Measurements from ENCODE around the gene MALRD1. TPM values are rescaled to one million over a fixed set of nuclear protein-coding genes. Genes with fewer than 3 reads are reported as not detected.

The MALRD1 gene
- 3.6 TPM for total RNA-seq

DNA sequence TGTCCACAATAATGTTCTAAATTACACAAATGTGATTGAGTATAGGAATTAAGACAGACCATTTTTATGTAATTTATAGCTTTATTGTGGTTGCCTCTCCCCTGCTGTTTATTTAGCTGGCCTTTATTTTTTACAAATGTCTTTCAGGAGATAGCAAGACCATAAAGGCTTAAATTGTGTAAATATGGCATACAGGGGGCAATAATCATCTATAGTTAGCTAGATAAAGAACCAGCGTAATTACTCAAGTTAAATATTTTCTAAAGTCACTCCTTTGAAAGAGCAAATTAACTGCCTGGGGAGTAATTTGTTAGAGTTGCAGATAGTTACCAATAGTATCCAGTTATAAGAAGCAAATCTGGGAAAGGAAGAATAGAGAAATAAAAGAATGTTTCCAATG, at the start of gene MALRD1:
MALRD1 (plus strand) TSS at position 313 of the 400 bp plus-strand sequence. CDS start 138 bp downstream, outside the sequence.
- no peak for DNase-seq

DNA sequence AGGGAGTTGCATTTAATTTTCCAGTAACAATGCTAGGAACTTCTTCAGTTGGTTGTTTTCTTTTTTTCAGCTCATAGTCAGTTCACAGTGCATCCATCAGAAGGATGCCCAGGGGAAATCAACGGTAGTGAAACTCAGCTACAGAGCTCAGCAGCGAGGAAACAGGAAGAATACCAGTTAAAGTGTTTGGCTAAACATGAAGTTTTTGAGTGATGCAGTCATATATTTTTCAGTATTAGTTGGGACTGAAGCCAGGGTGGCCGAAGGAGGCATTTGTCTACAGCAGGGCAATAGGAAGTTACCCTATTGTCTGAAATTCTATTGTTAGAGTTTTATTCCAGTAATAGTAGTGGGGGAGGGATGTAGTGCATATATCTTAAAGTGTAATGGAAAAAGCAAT, 45.3 kb upstream of the MALRD1 start:
- DNase-seq = no peak

DNA sequence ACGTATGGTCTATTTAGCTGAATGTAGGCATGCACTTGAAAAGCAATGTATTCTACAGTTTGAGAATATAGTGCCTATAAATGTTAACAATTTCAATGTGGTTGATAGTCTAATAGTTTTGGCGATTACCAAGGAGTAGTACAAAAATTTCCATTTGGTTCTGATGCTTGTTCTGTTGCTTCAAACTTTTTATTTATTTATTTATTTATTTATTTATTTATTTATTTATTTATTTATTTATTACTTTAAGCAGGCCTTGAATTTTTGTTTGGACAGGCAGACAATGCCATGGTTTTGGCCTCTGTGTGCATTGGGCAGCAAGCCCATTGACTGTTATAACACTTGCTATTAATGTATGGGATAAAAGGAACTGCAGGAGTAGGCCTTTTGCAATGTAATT, 36.5 kb upstream of the MALRD1 start:
- DNase-seq = no peak

DNA sequence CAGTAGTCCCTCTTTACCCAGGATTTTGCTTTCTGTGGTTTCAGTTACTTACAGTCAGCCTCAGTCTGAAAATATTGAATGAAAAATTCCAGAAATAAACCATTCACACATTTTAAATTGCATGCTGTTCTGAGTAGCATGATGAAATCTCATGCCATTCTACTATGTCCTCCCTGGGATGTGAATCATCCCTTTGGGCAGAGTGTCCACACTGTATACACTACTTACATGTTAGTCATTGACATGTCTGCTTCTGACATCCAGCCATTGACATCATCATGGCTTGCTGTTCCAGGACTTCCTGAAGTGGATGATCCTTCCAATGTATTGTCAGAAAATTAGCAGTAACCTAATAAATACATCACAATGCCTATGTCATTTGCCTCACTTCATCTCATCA, 34.6 kb upstream of the MALRD1 start:
- DNase-seq = no peak

DNA sequence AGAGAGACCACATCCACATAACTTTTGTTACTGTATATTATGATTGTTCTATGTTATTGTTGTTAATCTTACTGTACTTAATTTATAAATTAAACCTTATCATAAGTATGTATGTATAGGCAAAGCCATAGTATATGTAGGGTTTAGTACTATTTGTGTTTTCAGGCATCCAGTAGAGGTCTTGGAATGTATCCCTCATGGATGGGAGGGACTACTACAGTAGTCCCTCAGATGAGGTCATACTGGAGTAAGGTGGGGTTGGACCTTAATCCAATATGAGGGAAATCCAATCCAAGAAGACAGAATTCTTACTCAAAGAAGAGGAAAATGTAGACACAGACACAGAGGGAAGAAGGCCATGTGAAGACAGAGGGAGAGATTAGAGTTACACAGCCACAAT, 34.1 kb upstream of the MALRD1 start:
- no peak for DNase-seq

DNA sequence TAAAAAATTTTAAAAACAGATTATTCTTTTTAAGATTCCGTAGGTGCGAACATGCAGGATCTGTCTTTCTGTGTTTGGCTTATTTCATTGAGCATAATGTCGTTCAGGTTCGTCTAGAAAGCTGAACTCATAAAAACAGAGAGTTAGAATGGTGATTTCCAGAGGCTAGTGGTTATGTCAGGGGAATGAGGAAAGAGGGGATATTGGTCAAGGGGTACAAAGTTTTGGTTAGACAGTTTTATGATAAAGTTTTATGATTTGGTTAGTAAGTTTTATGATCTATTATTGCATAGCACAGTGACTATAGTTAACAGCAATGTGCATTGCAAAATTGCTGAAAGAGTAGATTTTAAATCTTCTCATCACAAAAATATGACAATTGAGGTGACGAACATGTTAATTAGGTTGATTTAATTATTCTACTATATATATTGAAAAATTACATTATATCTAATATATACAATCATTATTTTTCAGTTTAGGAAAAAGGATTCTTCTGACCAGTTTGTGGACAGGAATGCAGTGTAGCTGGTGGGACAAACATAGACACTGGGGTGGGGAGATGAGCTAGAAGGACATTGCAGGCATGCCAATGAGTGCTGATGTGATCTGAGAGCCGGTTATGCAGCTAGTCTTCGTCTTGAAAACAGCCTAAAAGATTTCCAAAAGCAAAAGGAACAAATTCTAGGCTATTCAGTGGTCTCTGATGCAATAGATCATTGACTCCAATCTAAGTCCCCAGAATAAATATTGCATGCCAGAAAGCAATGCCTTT, 31.3 kb upstream of the MALRD1 start:
- DNase-seq = no peak

DNA sequence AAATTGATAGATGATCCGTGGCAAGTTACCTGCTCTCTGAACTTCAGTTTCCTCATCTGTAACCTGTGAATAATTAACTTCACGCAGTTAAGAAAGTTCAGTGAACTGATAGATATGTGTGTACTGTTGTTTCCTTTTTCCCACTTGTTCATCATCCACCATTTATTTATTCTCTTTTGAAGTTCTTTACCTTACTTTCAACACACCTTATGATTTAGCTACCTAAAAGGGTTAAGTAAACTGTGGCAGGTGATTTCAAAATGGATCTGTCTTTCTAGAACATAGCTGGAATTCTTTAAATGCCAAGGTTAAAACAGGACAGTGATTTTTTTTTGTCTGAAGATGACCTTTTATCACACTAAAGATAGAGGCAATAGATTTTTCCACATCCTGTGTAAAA, 27.4 kb upstream of the MALRD1 start:
- no peak for DNase-seq

DNA sequence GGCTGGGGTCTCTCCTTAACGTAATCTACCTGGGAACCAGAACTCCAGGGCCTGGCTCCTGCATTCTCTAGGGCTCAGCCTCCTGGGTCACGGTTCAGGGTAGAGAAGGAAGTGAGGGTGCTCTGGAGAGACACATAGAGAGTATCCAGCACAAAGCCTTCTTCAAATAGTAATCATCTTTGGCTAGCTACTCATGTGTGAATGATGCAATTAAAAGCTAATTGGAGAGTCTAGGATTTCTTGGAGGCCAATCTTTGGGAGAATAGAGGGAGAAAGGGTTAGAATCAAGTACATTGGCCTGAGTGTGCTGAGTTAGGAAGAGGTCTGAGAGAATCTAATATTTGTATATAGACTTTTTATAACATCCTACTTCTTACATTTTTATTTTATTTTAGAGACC, 24.0 kb upstream of the MALRD1 start:
- no peak for DNase-seq

DNA sequence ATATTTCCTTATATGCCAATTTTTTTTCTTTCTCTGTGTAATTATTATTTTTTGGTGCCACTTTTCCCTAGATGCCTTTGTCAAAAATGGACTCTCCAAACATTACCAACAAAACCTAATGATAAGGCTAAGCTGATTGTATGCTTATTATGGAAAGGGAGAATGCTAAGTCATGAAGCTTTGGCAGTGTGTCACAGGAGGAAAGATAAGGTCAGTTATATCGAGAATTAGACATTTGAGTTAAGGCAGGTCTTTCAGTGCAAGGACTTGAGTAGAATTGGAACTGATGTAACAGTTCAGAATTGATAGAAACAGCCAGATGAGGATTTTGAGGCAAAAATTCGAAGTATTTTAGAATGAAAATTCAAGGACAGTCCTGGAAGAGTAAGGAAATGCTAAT, 16.8 kb upstream of the MALRD1 start:
- DNase-seq = no peak

DNA sequence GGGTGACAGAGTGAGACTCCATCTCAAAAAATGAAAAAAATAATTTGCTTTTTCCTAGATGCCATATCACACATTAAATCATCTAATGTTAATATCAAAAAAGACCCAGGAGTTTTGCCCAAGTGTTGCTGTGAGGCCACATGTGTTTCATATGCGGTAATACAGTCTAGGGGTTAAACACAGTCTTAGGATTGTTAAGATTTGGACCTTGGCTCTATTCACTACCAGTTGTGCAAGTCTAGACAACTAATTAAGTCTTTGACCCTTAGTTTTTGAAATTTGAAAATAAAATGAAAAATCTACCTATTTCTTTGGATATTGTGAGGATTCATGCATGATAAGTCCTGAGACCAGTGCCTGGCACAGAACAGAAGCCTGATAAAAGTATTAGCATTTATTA, 14.9 kb upstream of the MALRD1 start:
- DNase-seq = no peak

DNA sequence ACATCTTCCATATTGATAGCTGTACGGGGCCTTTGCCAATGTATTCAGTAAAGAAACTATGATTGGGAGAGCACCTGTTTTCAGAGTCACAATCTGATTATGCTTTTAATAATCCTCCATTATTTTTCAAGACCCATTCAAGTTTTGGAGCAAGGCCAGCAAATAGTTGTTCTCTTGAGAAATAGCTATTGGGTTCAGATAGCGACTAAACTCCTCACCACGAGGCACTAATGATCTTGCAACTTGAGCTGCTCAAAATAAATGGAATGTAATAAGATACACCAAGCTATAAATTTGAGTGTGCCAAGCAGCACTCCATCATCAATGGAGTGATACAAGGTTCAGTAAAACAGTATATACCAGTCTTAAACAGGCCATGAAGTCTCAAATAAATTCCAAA, 7.4 kb upstream of the MALRD1 start:
- DNase-seq = no peak

DNA sequence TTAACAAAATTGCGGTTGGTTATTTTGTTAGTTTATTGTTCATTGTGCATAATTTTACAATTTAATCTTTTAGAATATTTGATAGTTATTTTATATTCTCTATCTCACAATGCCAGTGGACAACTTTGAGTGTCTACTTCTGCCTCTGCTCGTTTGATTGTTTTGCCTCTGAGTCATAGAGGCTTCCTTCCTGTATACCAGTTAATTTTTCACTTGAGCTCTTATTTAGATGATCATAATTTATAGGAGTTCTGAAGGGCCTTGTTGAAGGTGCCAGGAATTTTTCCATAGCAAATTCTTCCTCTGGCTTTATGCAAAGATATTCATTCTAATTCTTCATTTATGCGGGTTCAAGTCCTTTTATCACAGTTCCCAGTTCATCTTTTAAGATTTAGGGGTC, 5.2 kb upstream of the MALRD1 start:
- no peak for DNase-seq

DNA sequence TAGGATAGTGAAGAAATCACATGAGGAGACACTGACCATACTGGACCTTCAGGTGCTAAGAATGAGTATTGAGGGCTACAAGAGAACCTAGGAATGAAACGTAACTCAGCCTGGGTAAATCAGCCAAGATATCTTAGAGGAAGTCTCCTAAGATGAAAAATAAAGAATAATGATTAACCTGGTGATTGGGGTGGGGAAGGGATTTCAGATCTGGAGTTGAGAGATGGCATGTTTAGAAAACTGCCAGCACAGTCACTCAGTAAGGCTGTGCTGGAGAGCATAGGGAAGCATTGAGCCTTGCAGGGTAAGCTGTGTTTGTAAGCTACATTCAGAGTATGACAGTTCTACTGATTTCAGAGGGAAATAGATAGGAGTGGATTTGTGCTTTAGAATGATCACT, 1.9 kb upstream of the MALRD1 start:
- no peak for DNase-seq

DNA sequence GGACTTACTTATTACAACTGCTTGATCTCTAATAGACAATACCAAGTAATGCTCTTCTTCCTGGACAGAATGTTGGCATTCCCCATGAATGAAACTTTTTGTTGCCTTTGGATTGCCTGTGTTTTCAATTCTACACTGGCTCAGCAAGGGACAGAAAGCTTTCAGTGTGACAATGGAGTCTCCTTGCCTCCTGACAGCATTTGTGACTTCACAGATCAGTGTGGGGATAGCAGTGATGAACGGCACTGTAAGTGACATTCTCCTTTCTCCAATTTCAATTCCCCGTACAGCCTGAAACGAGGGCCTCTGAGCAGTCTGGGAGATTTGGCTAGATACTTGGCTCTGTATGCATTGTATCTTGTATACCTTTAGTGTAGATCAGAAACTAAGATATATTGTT, 290 bp downstream of the MALRD1 start:
- DNase-seq = no peak

DNA sequence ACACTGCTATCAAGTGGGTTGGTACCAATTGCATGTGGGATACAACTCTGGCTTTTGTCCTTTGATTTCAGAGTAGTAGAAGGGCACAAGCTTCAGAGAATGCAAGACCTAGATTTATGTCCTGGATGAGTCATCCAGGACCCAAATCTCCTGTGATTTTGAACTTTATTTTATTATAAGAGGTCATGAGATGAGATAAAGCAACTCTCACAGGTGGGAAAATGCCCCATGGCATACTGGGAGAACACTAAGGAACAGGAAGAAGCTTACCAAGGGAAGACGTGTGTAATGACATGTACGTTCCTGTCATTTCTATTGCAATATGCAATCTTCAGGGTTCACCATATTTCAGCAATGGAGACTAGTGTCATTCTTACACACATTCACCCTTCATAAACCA, 966 bp downstream of the MALRD1 start:
- DNase-seq = no peak

DNA sequence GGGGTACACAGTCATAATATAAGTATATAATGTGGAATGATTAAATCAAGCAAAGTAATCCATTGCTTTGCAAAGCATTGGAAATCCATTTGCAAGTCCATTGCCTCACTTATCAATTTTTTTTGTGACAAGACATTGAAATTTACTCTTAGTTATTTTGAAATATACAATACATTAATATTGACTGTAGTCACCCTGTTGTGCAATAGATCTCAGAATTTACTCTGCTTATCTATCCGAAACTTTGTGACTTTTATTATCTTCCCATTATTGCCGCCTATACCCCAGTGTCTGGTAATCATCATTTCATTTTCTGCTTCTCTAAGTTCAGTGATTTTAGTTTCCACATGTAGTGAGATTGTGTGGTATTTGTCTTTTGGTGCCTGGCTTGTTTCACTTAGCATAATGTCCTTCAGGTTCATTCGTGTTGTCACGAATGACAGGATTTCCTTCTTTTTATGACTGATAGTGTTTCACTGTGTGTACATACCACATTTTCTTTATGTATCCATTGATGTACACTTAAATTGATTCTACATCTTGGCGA, 5.8 kb downstream of the MALRD1 start:
- no peak for DNase-seq

DNA sequence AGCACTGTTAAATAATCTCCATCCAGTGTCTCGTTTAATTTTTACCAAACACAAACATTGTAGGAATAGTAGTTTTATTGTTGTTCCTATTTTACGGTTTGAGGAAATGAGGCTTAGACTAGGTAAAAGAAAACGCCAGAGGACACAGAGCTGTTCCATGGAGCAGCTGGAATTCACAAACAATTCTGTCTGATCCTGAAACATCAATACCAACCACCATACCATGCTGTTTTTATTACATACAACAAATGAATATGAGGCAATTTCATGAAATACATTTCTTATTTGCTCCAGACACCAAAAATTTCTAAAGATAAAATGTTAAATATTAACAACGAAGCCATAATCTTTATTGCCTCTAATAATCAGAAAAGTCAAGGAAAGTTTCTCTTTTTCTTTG, 9.4 kb downstream of the MALRD1 start:
- DNase-seq = no peak

DNA sequence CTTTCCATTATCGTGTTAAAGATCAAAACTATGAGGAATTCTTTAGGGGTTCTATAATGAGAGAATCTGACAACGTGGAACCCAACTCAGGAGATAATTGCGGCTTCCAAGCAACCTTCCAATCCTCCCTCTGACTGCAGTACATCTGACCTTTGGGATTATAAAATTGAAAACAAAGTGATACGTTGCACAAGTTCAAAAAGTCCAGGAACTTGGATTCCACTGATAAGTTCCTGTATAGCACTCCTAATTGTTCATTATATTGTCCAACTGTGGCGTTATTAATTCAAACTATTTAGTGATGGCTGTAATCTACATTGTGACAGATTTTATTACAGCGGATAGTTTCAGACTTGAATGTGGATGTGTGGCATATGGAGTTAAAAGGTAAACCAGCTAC, 15.4 kb downstream of the MALRD1 start:
- DNase-seq = no peak

DNA sequence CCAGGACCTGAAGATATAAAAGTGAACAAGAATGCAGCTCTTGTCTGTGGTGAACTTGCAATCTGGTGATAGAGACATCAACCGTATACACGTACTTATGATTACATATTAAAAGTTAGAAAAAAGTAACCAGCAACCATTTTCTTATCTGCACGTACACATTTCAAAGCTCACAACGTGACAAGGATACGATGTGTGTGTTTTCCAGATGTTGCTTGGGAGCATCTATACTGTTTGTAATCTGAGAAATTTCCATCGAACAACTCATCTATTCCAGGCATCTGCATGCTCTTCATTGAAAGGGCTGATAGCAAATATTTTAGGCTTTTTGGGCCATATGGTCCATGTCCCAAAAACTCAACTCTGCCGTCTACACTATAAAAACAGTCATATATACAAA, 23.3 kb downstream of the MALRD1 start:
- no peak for DNase-seq

DNA sequence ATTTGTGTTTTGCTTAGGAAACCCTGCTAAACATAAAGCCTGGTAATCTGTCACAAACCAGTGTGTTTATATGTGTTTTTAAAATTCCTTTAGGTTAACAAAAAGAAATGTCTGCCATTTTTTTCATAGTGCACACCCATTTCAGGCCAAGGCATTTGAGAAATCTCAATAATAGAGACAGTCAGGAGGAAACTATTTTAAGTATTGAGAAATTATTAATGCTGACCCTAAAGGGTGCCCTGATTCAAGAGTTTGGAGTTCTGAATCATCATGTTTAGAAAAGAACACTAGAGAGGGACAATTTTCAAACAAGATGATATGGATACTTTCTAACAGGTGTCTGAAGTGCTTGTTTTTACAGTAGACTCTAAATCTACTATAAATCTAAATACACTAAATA, 28.7 kb downstream of the MALRD1 start:
- DNase-seq = no peak

DNA sequence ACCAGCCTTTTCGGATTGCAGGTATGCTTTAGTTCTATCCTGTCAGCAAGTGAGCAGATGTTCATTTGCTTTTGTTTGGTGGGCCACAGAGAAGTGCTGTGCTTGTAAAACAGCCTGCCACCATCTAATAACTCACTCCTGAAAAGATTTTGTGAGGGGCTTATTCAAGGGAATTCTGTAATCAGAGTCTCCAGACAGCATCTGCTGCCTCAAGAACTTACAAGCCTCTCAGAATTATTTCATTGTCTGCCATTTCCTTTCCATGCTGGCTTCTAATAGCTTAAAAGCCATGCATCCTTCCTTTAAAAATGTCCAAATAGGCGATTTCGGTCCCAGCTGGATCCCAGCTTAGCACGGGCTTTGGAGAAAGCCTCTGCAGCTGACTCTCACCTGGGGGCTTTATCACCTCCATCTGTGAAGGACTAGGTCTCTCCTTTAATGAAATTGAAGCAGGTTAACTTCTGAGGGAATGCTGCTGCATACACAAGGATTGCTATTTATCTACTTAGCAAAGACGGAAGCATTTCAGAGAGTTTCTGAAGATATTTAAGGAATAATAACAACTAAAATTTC, 48.0 kb downstream of the MALRD1 start:
- DNase-seq = no peak

DNA sequence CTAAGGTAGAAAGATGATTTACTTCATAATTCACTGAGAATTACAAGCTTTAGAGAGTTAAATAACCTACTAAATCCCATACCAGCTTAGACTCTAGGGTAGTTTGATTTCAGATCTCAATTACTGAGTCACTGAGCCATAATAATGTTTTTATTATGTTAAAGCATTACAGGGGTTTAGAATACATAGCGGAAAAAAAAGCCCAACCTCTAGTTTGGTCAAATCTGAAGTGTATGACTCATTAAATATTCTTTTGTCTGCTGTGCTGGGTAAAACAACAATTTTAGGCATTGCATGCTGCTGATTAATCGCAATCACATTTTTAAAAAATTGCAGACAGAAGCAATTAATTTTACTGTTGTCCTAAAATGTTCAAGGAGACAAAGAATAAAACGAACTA, 48.5 kb downstream of the MALRD1 start:
- DNase-seq = no peak

DNA sequence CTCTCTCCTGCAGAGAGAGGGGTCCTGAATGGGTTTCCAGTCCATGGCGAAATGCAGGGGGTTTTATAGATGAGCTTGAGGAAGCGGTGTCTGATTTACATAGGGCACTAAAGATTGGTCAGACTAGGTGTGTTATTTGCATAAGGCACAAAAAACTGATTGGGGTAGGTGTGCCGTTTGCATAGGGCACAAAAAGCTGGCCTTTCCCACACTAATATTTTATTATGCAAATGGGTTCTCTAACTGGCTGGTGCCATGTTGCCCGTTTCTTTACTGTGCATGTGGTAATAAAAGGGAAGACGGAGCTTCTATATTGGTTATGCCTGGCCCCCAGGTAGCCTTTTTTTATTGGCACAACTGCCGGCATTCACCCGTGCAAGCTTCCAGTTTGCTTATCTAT, 50.2 kb downstream of the MALRD1 start:
- DNase-seq = no peak

DNA sequence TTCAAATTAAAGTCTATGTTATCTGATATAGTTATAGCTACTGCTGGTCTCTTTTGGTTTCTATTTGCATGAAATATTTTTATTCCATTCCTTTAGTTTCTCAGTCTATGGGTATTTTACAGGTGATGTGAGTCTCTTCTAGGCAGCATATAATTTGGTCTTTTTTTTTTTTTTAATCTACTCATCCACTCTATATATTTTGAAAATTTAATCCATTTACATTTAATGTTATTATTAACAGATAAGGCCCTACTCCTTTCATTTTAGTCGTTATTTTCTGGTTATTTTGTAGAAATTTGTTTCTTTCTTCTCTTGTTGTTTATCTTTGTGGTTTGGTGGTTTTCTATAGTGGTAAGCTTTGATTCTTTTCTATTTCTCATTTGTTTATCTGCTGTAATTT, 58.8 kb downstream of the MALRD1 start:
- DNase-seq = no peak
